Activated T-cell treated with anti-CD3 and anti-CD28 coated beads, Interleukin-2, amount 50 U/mL, for 1 hour (primary cell): Measurements from ENCODE around the gene NFKBIZ.
"Not testable (repeated sequence)": the region's sequence is repeated elsewhere in the genome, so short reads cannot be mapped to it uniquely, and the experiment has no call there.

Experiments used
- DNase-seq: peaks from one replicate; pipeline ENCODE4 v3.0.0-alpha.2; 2020

NFKBIZ gene

DNA sequence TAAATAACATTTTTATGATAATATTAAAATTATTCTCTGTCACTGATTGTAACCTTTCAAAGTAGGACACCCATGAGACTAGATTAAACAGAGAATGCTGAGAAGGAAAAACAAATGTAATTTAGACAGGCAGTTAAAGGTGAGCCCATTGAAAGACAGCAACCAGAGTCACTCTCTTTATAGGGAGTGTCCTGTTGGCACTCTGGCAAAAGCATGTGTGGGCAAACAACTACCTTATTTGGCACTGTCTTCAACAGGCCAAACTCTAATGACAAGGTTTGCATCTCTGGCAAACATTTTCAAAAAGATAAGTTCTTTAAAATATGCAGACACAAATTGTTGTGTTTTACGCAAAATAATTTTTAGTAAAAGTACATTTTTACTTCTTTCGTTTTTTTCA lies 29.8 kb downstream of the NFKBIZ start:
- DNase-seq, result no peak

DNA sequence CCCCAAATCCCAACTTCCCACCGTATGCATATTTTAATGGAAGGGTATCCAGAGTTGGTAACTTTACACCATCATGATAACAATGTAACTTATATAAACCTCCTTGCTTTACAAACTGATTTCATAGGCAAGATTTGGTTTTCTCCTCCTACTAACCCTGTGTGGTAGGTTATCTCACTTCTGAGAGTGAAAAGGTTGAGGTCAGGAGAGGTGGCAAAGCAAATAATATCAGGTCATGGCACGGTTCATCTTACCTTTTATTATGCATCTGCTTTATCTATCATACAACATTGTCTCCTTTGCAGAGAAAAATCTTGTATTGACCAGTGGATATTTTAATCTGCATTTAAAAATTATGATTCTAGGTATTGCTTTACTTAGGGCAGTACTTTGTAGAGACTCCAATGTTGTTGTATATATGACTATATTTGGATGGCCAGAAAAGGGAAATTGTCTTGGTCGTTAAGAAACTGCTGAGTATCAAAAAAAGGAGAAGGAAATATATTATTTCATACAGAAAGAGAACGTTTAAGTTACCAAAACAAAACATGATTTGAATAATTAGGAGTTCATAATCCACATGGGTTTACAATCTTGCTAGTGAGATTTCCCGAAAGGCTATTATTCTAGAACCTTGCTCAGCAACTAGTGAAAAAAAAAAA lies 30.4 kb downstream of the NFKBIZ start:
- DNase-seq, result no peak

DNA sequence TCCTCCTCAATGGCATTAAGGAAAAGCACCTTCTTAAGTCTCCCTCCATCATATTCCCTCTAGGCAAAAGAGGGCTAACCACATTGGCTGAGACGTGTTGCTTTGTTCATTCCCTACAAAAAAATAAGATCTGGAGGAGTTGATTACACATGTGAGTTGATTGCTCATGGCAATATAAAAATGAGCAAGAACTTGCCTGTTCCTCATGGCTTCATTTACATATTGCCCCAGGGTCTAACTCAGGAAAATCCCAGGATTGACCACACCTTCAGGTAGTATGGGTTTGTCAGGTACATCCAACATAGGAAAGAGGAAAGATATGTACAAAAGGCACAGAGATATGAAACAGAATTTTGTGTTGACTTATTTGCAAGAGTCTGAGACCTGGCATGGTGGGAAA lies 35.5 kb downstream of the NFKBIZ start:
- DNase-seq, result no peak

DNA sequence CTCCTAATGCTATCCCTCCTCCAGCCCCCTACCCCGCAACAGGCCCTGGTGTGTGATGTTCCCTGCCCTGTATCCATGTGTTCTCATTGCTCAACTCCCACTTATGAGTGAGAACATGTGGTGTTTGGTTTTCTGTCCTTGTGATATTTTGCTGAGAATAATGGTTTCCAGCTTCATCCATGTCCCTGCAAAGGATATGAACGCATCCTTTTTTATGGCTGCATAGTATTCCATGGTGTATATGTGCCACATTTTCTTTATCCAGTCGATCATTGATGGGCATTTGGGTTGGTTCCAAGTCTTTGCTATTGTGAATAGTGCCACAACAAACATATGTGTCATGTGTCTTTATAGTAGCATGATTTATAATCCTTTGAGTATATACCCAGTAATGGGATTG lies 36.3 kb downstream of the NFKBIZ start:
- DNase-seq, result not testable (repeated sequence)

DNA sequence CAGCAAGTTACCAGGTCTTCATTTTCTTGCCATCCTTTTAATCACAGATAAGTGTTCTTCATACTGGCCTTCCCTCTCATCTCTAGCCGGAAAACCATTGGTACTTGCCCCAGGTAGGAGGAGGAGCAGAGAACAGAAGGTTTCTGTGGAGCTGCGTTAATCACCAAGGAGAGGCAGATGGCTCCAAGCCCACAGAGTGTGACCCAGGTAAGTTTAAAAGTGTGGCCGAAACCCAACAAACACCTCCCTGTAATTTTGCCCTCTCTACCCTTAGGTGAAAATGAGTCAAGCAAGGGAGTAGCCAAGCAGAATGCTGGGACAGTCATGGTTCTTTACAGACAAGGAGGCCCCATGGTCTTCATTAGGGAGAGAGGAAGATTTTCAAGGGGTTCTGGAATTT lies 37.3 kb downstream of the NFKBIZ start:
- no peak for DNase-seq

DNA sequence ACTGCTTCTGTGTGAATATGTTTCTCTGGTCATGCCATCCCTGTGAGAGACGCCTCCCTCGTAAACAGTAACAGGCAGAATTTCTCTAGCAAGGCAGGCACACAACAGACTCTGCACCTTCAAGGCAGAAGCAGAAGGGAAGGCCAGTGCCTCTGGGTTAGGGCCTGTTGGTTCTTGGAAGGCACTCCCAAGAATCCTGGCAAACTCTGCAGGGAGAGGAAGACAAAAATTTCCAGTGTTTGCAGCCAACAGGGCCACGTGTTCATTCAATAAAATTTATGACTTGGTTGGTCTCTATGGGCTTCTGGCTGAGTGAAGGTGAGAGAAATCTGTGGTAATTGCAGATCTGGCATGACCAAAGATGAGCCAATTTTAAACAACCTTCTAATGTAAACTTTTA lies 39.3 kb downstream of the NFKBIZ start:
- DNase-seq, result no peak

DNA sequence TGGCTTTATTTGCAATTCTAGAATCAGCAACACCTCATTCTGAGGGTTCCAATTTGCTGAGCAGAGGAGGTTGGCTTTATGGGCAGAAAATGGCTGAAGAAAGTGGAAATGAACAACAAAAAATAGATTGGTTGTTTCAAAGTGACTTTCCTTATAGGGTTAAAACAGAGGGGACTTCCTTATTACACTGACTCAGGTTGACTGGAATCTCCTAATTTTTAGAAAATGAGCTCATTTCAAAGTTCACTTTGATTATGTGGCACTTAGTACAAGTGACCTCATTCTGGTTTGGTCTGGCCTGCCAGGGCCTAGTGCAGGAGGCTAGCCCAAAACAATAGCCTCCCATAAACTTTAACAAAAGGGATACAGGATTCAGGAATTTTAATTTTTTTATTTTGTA lies 41.4 kb downstream of the NFKBIZ start:
- DNase-seq, result no peak

DNA sequence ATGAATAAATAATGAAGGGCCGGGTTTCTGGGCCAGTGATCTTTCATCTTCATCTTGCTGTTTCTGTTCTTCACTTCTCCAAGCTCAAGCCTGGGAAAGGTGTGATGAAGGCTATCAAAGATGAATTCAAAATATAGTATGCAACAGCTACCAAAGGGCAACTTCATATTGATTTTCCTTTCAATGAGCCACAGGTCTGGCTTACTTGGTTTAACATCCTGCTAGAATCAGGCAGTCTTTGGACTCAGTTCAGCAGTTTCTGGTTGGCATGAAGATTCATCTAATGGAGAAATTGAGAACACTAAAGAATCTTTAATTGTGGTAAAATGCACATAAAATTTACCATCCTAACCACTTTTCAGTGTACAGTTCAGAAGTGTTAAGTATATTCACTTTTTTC lies 43.3 kb downstream of the NFKBIZ start:
- no peak for DNase-seq

DNA sequence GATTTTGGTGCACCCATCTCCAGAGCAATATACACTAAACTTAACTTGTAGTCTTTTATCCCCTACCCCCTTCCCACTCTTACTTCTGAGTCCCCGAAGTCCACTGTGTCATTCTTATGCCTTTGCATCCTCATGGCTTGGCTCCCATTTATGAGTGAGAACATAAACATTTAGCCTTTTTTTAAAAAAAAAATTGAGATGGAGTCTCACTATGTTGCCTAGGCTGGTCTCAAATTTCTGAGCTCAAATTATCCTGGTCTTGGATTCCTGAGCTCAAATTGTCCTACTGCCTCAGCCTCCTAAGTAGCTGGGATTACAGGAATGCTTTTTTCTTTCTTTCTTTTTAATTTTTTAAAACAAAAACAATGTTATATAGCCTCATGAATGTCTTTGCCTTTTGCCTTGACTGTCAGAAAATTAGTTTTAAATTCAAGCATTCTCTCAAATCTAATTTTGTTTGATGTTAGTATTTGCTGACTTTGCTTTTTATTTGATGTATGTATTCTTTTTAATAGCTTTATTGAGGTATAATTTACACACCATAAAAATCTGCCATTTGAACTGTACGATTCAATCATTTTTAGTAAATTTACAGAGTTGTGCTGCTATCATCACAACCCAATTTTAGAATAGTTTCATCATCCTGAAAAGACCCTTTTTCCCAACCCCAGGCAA lies 46.9 kb downstream of the NFKBIZ start:
- no peak for DNase-seq

DNA sequence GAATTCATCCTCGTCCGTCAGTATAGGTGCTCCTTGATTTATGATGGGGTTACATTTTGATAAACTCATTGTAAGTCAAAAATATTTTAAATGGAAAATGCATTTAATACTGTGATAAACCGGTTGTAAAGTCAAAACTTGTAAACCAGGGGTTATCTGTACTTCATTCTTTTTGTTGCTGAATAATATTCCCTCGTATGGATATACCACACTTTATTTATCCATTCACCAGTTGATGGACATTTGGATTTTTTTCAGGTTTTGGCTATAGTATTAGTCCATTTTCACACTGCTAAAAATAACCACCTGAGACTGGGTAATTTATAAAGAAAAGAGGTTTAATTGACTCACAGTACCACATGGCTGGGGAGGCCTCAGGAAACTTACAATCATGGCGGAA lies 47.7 kb downstream of the NFKBIZ start:
- no peak for DNase-seq

DNA sequence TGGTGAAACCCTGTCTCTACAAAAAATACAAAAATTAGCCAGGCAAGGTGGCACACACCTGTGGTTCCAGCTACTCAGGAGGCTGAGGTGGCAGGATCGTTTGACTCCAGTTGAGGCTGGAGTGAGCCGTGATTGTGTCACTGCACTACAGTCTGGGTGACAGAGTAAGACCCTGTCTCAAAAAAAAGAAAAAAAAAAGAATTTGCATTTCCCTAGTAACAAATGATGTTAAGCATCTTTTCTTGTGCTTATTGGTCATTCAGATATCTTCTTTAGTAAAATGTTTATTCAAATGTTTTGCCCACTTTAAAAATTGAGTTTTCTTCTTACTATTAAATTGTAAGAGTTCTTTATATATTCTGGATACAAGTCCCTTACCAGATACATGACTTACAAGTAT lies 48.7 kb downstream of the NFKBIZ start:
- DNase-seq, result no peak

DNA sequence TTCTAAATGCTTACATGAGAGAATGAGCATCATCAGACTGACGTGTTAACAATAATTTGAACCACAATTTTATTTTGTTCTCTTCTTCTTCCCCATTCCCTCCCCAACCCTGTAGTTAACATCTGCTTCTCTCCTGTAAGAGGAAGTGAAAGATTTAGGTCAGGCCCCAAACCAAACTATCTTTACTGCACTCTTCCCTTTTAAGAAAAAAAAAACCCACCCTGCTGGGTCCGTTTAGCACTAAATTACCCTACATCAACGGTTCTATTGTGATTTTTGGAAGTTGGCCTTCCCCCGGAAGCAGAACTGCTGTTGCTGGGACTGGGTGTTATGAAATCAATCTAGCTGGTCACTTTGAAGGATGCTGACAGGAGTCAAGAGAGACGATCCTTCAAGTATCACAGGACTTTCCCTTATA lies 49.4 kb downstream of the NFKBIZ start:
- DNase-seq, result no peak

DNA sequence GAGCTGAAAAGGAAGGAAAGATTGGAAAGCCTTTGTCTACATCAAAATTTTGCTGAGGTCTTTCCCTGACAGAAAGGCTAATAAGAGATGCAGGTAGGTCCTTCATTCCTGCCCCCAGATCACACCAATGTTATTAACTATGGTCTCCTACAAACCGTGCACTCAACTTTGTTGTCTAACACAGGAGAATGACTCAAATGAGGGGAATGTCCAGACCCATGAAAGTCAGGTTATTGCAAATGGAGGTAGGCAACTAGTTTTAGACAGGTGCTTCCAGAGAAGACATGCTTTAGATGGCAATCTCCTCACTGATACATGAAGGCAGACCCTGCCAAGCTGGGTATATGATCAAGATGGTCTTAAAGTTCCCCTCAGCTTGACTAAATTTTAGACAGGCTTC lies 51.0 kb downstream of the NFKBIZ start:
- DNase-seq, result no peak

DNA sequence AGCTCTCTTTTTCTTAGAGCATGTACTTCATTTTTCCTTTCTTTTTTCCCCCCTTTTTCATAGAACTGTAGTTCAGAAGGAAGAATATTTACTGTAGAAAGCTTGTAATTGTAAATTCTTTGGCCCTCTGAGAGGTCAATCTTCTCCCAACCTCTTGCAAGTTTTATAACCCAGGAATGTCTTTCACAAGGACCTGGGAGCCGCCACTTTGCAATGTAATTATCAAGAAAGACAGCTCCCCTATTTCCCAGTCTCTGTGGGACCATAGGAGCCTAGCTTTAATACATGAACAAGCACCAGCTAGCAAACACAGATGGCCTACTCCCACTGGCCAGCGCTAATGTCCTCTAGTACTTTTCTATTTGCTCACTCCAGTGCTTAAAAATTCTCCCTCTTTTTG lies 51.4 kb downstream of the NFKBIZ start:
- no peak for DNase-seq

DNA sequence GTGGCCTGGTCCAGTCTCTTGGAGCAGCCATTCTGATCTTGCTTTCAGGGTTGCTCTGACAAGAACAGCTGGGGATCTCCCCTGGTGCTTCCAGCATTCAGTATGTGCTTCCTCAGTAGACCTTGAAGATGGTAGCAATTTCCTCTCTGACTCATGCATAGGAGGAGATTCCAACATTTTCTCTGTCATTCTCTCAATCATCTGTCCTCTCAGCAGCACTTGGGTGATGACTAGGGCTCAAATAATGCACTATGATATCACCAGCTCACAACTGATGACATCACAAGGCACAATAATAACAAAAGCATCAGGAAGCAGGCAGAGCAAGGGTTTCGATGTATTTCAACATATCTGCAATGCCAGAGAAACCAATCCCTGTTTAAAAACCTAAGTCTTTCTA lies 52.7 kb downstream of the NFKBIZ start:
- DNase-seq, result no peak

DNA sequence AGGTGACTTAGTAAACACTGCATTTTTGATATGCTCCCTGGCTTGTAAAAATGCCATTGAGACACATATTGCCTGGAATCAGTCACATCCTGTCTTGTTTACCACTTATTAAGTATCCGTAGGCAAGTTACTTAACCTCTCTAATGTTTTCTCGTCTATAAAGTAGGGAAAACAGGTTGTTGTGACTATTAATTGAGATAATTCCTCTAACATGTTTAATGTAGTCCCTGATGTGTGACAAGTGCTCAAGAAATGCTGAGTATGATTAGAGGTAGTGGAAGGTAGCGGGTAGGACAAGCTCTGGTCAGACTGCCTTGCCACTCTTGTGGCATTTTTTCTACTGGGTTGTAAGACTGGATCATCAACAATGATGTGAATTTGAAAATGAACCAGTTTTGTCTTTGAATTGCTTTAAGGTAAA lies 54.1 kb downstream of the NFKBIZ start:
- DNase-seq, result no peak

DNA sequence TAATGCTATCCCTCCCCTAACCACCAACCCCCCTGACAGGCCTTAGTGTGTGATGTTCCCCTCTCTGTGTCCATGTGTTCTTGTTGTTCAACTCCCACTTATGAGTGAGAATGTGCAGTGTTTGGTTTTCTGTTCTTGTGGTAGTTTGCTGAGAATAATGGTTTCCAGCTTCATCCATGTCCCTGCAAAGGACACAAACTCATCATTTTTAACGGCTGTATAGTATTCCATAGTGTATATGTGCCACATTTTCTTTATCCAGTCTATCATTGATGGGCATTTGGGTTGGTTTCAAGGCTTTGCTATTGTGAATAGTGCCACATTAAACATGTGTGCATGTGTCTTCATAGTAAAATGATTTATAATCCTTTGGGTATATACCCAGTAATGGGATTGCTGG lies 56.3 kb downstream of the NFKBIZ start:
- not testable (repeated sequence) for DNase-seq
